IMR-90 (cell line): Measurements from ENCODE around the gene LINC01488. TPM values are rescaled to one million over a fixed set of nuclear protein-coding genes. Genes with fewer than 3 reads are reported as not detected.

ENCODE experiments used
- ATAC-seq: fragments of 200-7000 bp; cut with Tn5 transposase; 2 replicates; pipeline ENCODE4 v1.9.1; 2020; ENCODE audit warnings: low read depth, mild to moderate bottlenecking, moderate library complexity
- BruUV-seq: library from RNA; stranded (reverse); fragments of 400-500 nt; replicated peaks from 2 replicates; lab custom pipeline; 2021; lab: Mats Ljungman, UMichigan
- CTCF ChIA-PET: fragments of 300-600 bp; formaldehyde crosslinking; extraction: SDS; loops from one replicate; lab custom pipeline; 2021; ENCODE audit warnings: antibody characterized with exemption; lab: Yijun Ruan, JAX
- POLR2A ChIA-PET: fragments of 300-600 bp; sonication (Branson Sonifier 250); formaldehyde crosslinking; loops from one replicate; lab custom pipeline; 2022; ENCODE audit warnings: antibody characterized with exemption; ENCODE audit not compliant: unreplicated experiment; lab: Charles Lee
- DNase-seq: peaks from one replicate; pipeline ENCODE4 v3.0.0; 2013
- H2AFZ ChIP-seq: replicated peaks from 2 replicates; pipeline ENCODE3; 2013; ENCODE audit warnings: low read length, mild to moderate bottlenecking; ENCODE audit not compliant: poor library complexity
- H2AK5ac ChIP-seq: 2 replicates; pipeline ENCODE4 v1.6.1; 2013; ENCODE audit warnings: low read depth, low read length, inconsistent platforms
- H2AK9ac ChIP-seq: replicated peaks from 2 replicates; pipeline ENCODE3; 2013; ENCODE audit warnings: mild to moderate bottlenecking, low read depth, low read length, moderate library complexity; ENCODE audit not compliant: poor library complexity
- H2BK120ac ChIP-seq: 2 replicates; pipeline ENCODE4 v1.6.1; 2013; ENCODE audit warnings: low read depth, low read length, inconsistent platforms
- H2BK15ac ChIP-seq: 3 replicates; pipeline ENCODE4 v1.6.1; 2013; ENCODE audit warnings: low read depth, low read length, inconsistent platforms
- H2BK20ac ChIP-seq: 2 replicates; pipeline ENCODE4 v1.6.1; 2013; ENCODE audit warnings: low read depth, mild to moderate bottlenecking, inconsistent platforms, low read length, moderate library complexity
- H2BK5ac ChIP-seq: 2 replicates; pipeline ENCODE4 v1.6.1; 2013; ENCODE audit warnings: mild to moderate bottlenecking, low read depth, low read length, inconsistent platforms; ENCODE audit not compliant: poor library complexity, severe bottlenecking
- H3K14ac ChIP-seq: replicated peaks from 2 replicates; pipeline ENCODE4 v1.6.1; 2013; ENCODE audit warnings: low read depth, low read length, inconsistent platforms
- H3K18ac ChIP-seq: 2 replicates; pipeline ENCODE4 v1.6.1; 2013; ENCODE audit warnings: low read depth, low read length, control low read depth
- H3K23ac ChIP-seq: 2 replicates; pipeline ENCODE4 v1.6.1; 2013; ENCODE audit warnings: low read depth, low read length, inconsistent platforms
- H3K27ac ChIP-seq: 2 replicates; pipeline ENCODE4 v1.5.1; 2013; ENCODE audit warnings: mild to moderate bottlenecking, control low read depth, low read length; ENCODE audit not compliant: insufficient read depth
- H3K27me3 ChIP-seq: 2 replicates; pipeline ENCODE4 v1.6.1; 2013; ENCODE audit warnings: low read length; ENCODE audit not compliant: control insufficient read depth, insufficient read depth
- H3K36me3 ChIP-seq: 2 replicates; pipeline ENCODE4 v1.6.1; 2013; ENCODE audit warnings: low read length, mixed read lengths; ENCODE audit not compliant: control insufficient read depth, insufficient read depth
- H3K4ac ChIP-seq: 2 replicates; pipeline ENCODE4 v1.6.1; 2013; ENCODE audit warnings: low read depth, low read length, inconsistent platforms
- H3K4me1 ChIP-seq: 2 replicates; pipeline ENCODE4 v1.6.1; 2013; ENCODE audit warnings: low read length, mixed read lengths; ENCODE audit not compliant: control insufficient read depth, insufficient read depth
- H3K4me2 ChIP-seq: 2 replicates; pipeline ENCODE4 v1.6.1; 2013; ENCODE audit warnings: low read depth, mild to moderate bottlenecking, control low read depth, low read length, moderate library complexity
- H3K4me3 ChIP-seq: 2 replicates; pipeline ENCODE4 v1.5.1; 2013; ENCODE audit warnings: low read depth, mild to moderate bottlenecking, control low read depth, low read length, moderate library complexity; ENCODE audit not compliant: insufficient read depth
- H3K56ac ChIP-seq: 2 replicates; pipeline ENCODE4 v1.6.1; 2013; ENCODE audit warnings: low read length, inconsistent platforms; ENCODE audit not compliant: insufficient read depth; ENCODE audit errors: extremely low read depth
- H3K79me1 ChIP-seq, 2 experiments: 2 replicates each; pipeline ENCODE4 v1.6.1; 2013; ENCODE audit warnings: low read length in 2 of 2, inconsistent platforms in 1 of 2, low read depth in 1 of 2
- H3K9ac ChIP-seq: 2 replicates; pipeline ENCODE4 v1.6.1; 2013; ENCODE audit warnings: low read depth, low read length, control low read depth
- H3K9me1 ChIP-seq: 2 replicates; pipeline ENCODE4 v1.6.1; 2013; ENCODE audit warnings: low read length, inconsistent platforms; ENCODE audit not compliant: insufficient read depth
- H3K9me3 ChIP-seq: 2 replicates; pipeline ENCODE4 v1.6.1; 2013; ENCODE audit warnings: low read length; ENCODE audit not compliant: control insufficient read depth, insufficient read depth
- H4K20me1 ChIP-seq: 2 replicates; pipeline ENCODE4 v1.6.1; 2013; ENCODE audit warnings: low read length, inconsistent platforms; ENCODE audit not compliant: insufficient read depth
- H4K5ac ChIP-seq: 2 replicates; pipeline ENCODE4 v1.6.1; 2013; ENCODE audit warnings: mild to moderate bottlenecking, low read depth, low read length, control low read depth
- H4K8ac ChIP-seq, 2 experiments: 2 replicates each; pipeline ENCODE4 v1.6.1; 2013; ENCODE audit warnings: low read depth in 2 of 2, low read length in 2 of 2, control low read depth in 1 of 2, inconsistent platforms in 1 of 2
- H4K91ac ChIP-seq: 2 replicates; pipeline ENCODE4 v1.6.1; 2013; ENCODE audit warnings: low read depth, low read length, inconsistent platforms; ENCODE audit not compliant: insufficient read depth
- BHLHE40 ChIP-seq: fragments of 150-350 bp; IDR thresholded peaks from 2 replicates; pipeline ENCODE4 v1.6.1; 2016; ENCODE audit warnings: mild to moderate bottlenecking, low read depth, low read length
- CEBPB ChIP-seq: IDR thresholded peaks from 2 replicates; pipeline ENCODE4 v1.6.1; 2012; ENCODE audit warnings: low read depth, low read length, improper control_type of control experiment
- CHD1 ChIP-seq: IDR thresholded peaks from 2 replicates; pipeline ENCODE4 v1.6.1; 2012; ENCODE audit warnings: low read depth, low read length, improper control_type of control experiment
- CTCF ChIP-seq: conservative IDR thresholded peaks from 2 replicates; pipeline ENCODE4 v1.5.1; 2012; ENCODE audit warnings: mild to moderate bottlenecking, low read depth, low read length, improper control_type of control experiment
- ELK1 ChIP-seq: fragments of 150-350 bp; IDR thresholded peaks from 2 replicates; pipeline ENCODE4 v1.6.1; 2016; ENCODE audit warnings: low read depth, mild to moderate bottlenecking, low read length, moderate library complexity, borderline replicate concordance
- FOS ChIP-seq: fragments of 150-350 bp; IDR thresholded peaks from 2 replicates; pipeline ENCODE4 v1.6.1; 2016; ENCODE audit warnings: low read depth, low read length
- MAFK ChIP-seq: IDR thresholded peaks from 2 replicates; pipeline ENCODE4 v1.6.1; 2012; ENCODE audit warnings: low read depth, low read length, improper control_type of control experiment
- MAZ ChIP-seq: IDR thresholded peaks from 2 replicates; pipeline ENCODE4 v1.6.1; 2012; ENCODE audit warnings: low read depth, mild to moderate bottlenecking, low read length, improper control_type of control experiment, moderate library complexity, borderline replicate concordance
- MXI1 ChIP-seq: IDR thresholded peaks from 2 replicates; pipeline ENCODE4 v1.6.1; 2012; ENCODE audit warnings: low read depth, mild to moderate bottlenecking, low read length, moderate library complexity, borderline replicate concordance
- NFE2L2 ChIP-seq: fragments of 150-350 bp; IDR thresholded peaks from 2 replicates; pipeline ENCODE4 v1.6.1; 2016; ENCODE audit warnings: low read depth, mild to moderate bottlenecking, low read length
- POLR2A ChIP-seq: IDR thresholded peaks from 2 replicates; pipeline ENCODE4 v1.6.1; 2012; ENCODE audit warnings: mild to moderate bottlenecking, low read depth, low read length
- RAD21 ChIP-seq: IDR thresholded peaks from 2 replicates; pipeline ENCODE4 v1.6.1; 2012; ENCODE audit warnings: low read length, improper control_type of control experiment
- RCOR1 ChIP-seq: IDR thresholded peaks from 2 replicates; pipeline ENCODE4 v1.6.1; 2012; ENCODE audit warnings: mild to moderate bottlenecking, low read length, improper control_type of control experiment; ENCODE audit not compliant: insufficient replicate concordance
- RFX5 ChIP-seq: IDR thresholded peaks from 2 replicates; pipeline ENCODE4 v1.8.0; 2012; ENCODE audit warnings: low read depth, mild to moderate bottlenecking, low read length, moderate library complexity
- SMC3 ChIP-seq: fragments of 150-350 bp; IDR thresholded peaks from 2 replicates; pipeline ENCODE4 v1.6.1; 2016; ENCODE audit warnings: low read depth, mild to moderate bottlenecking, antibody characterized with exemption, low read length, moderate library complexity
- USF2 ChIP-seq: fragments of 150-350 bp; IDR thresholded peaks from 2 replicates; pipeline ENCODE4 v1.6.1; 2017; ENCODE audit warnings: mild to moderate bottlenecking, antibody characterized with exemption, low read length, low read depth
- WGBS, 2 experiments: methylation state at CpG; one replicate each; pipeline versions ENCODE4 v1.1.5 to v1.1.7; 2013; ENCODE audit warnings: missing lambda C conversion rate in 2 of 2; ENCODE audit not compliant: insufficient read length in 1 of 2; ENCODE audit errors: extremely low coverage in 2 of 2; 5-methylcytosine and 5-hydroxymethylcytosine counted together
- dilution Hi-C: fragments of 300-500 bp; cut with HindIII; formaldehyde crosslinking; loops from one replicate; pipeline ENCODE4 v1.14.3; 2018; ENCODE audit warnings: low sequenced_read_pairs; ENCODE audit not compliant: unreplicated experiment
- in situ Hi-C: fragments of 300-500 bp; cut with MboI; formaldehyde crosslinking; loops from 3 replicates; pipeline ENCODE4 v1.14.3; 2019; ENCODE audit warnings: low sequenced_read_pairs, inconsistent platforms, mixed read lengths
- intact Hi-C: fragments of 100-400 bp; cut with micrococcal nuclease; formaldehyde crosslinking; loops from 2 replicates; pipeline ENCODE4 v1.10.0; 2022
- polyA plus RNA-seq, 3 experiments: library from polyadenylated mRNA; depleted of rRNA; stranded (reverse); fragments of >200 nt; gene quantifications; 2 replicates each; pipeline ENCODE4 v1.2.3, GENCODE V29; 2012; ENCODE audit warnings: low replicate concordance in 1 of 3
- total RNA-seq: library from RNA; depleted of rRNA; stranded (reverse); fragments of >200 nt; gene quantifications from 2 replicates; pipeline ENCODE4 v1.2.3, GENCODE V29; 2012

LINC01488 gene
- total and polyA plus RNA-seq, 2 of the 4 experiments (the other 2 are of a cell fraction) = not detected

- Histone ChIP-seq H3K23ac (no peak overlapping the region), H3K4me1 (no peaks in the 10 kb centered on the region), H2BK5ac (no peak overlapping the region), H4K8ac (no peak overlapping the region), H2BK20ac (no peak overlapping the region), H3K56ac (no peak overlapping the region), H2BK15ac (no peak overlapping the region), H3K4ac (no peak overlapping the region), H3K9me3 (no peaks in the 10 kb centered on the region), H3K36me3 (no peaks in the 10 kb centered on the region), H3K9ac (no peak overlapping the region), H3K4me3 (no peak overlapping the region), H3K27me3 (peaks cover 2% of the 10 kb centered on the region; the same call in 1 of the 2 replicates), H3K9me1 (no peaks in the 10 kb centered on the region), H2BK120ac (no peak overlapping the region), H3K79me1 (no peaks in the 10 kb centered on the region), H2AK9ac (no peak overlapping the region), H3K18ac (no peak overlapping the region), H4K91ac (no peak overlapping the region), H3K14ac (no peak overlapping the region), H3K27ac (no peak overlapping the region), H2AK5ac (no peak overlapping the region), H4K20me1 (no peaks in the 10 kb centered on the region), H3K4me2 (no peak overlapping the region), H4K5ac (no peak overlapping the region), H2AFZ (no peak overlapping the region)
- 90% methylated on average over 9 of the region's 16 CpGs; no CpG with 5 or more reads in 1 of the 2 experiments for WGBS, 2 experiments
- POLR2A ChIA-PET = no interaction called here
- TF ChIP-seq USF2 = no peak
- no peak for TF ChIP-seq CTCF
- TF ChIP-seq CHD1 = no peak
- TF ChIP-seq SMC3 = no peak
- TF ChIP-seq CEBPB = no peak
- TF ChIP-seq MXI1 = no peak
- TF ChIP-seq NFE2L2 = no peak
- no peak for TF ChIP-seq RCOR1
- no peak for TF ChIP-seq FOS
- no peak for TF ChIP-seq RFX5
- TF ChIP-seq ELK1 = no peak
- TF ChIP-seq BHLHE40 = no peak
- no peak for TF ChIP-seq RAD21
- no peak for TF ChIP-seq MAFK
- TF ChIP-seq POLR2A = no peak
- no peak for TF ChIP-seq MAZ
- BruUV-seq = no TSS peak
- CTCF ChIA-PET = no interaction called here
- DNase-seq (no peak), ATAC-seq (no peak)
- intact Hi-C loops = no loop called here
- dilution Hi-C loops = no loop called here
- in situ Hi-C loops = no loop called here
Observed at GRCh38 chr11:69488543-69488940, 7.1 kb downstream of the LINC01488 start.
